Adrenal gland (tissue), 5 donors: ENCODE measurements around the gene CTAGE1.

ENCODE experiments used
- POLR2A ChIP-seq, 2 donors: fragments of 450-650 bp; IDR thresholded peaks; one replicate each; pipeline ENCODE4 v1.6.1; 2017; ENCODE audit warnings: antibody characterized with exemption in 2 of 2, mild to moderate bottlenecking in 2 of 2, moderate library complexity in 1 of 2
- TF ChIP-seq, protein P1 (sequence below), 6 experiments: fragments of 450-650 bp in 4 of 6; fragments of 200-600 bp in 2 of 6; sonication (generic) in 1 of 6; IDR thresholded peaks; 1 replicate in 5 of 6; 2 replicates in 1 of 6; pipeline versions ENCODE4 v1.5.1 to v1.8.0; 2016 to 2021; ENCODE audit warnings: antibody characterized with exemption in 6 of 6, mild to moderate bottlenecking in 2 of 6, moderate library complexity in 1 of 6
- donor health status: DM: no; HTN: no; CAD: no.

DNA sequence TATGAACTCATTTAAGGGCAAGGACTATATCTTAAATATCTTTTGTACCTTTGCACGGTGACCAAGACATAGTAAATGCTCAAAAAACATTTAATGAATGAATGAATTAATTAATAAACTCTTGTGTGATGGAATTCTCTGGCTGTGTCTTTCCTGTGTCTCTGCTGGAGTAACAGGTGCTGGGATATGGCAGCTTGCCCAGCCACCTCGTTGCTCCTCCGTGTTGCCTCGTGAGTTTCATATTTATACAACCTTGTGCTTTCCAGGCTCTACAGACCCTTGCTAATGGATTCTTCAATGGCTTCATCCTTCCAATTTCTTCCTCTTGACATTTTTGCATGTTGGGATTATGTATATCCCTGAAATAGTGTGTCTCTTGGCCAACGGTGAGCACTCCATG lies 30.4 kb downstream of the CTAGE1 start:
- TF ChIP-seq, protein P1, sequence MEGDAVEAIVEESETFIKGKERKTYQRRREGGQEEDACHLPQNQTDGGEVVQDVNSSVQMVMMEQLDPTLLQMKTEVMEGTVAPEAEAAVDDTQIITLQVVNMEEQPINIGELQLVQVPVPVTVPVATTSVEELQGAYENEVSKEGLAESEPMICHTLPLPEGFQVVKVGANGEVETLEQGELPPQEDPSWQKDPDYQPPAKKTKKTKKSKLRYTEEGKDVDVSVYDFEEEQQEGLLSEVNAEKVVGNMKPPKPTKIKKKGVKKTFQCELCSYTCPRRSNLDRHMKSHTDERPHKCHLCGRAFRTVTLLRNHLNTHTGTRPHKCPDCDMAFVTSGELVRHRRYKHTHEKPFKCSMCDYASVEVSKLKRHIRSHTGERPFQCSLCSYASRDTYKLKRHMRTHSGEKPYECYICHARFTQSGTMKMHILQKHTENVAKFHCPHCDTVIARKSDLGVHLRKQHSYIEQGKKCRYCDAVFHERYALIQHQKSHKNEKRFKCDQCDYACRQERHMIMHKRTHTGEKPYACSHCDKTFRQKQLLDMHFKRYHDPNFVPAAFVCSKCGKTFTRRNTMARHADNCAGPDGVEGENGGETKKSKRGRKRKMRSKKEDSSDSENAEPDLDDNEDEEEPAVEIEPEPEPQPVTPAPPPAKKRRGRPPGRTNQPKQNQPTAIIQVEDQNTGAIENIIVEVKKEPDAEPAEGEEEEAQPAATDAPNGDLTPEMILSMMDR (IDR thresholded peaks at IDR 0.05), result no peak
- no peak for TF ChIP-seq POLR2A (IDR thresholded peaks at IDR 0.05)
